T-helper 2 cell (primary cell): ENCODE measurements around the gene GFM2.
"Not testable (repeated sequence)": the region's sequence is repeated elsewhere in the genome, so short reads cannot be mapped to it uniquely, and the experiment has no call there.

Experiments used
- DNase-seq, 5 experiments: peaks; one replicate each; pipeline versions ENCODE4 v3.0.0 to v3.0.0-alpha.2; 2012 to 2022
- total RNA-seq, 2 donors: gene quantifications; one replicate each; lab custom pipeline; 2026; lab: John Stamatoyannopoulos, UW

The GFM2 gene
- total RNA-seq: 13.7 to 27.0 reads per million in 2 donors

- DNase-seq: peak; percentile 78 to 95 (median 89)
Measured at GRCh38 chr5:74766849-74767578, at the start of gene GFM2, which contains the start of gene NSA2. Gene GFM2, minus strand, starts transcription at chr5:74767117. Its CDS starts 3,375 bp downstream, at chr5:74763742. Gene NSA2, plus strand, starts transcription at chr5:74767249. Its CDS starts 112 bp downstream, at chr5:74767361.

GRCh38 chr5:74810915-74811314 is 44.0 kb upstream of the GFM2 start:
- no peak for DNase-seq

- no peak for DNase-seq
Measured at GRCh38 chr5:74801941-74802340, 35.0 kb upstream of the GFM2 start.

- DNase-seq: no peak
Measured at GRCh38 chr5:74801197-74801596, 34.3 kb upstream of the GFM2 start.

- DNase-seq: no peak
Measured at GRCh38 chr5:74798977-74799911, 32.3 kb upstream of the GFM2 start.

GRCh38 chr5:74791669-74792068 is 24.8 kb upstream of the GFM2 start:
- DNase-seq: not testable (repeated sequence)

GRCh38 chr5:74787424-74787823 is 20.5 kb upstream of the GFM2 start:
- no peak for DNase-seq

- no peak for DNase-seq
Measured at GRCh38 chr5:74786851-74787250, 19.9 kb upstream of the GFM2 start.

GRCh38 chr5:74778609-74779008 is 11.7 kb upstream of the GFM2 start:
- no peak for DNase-seq

- no peak for DNase-seq
Measured at GRCh38 chr5:74772359-74772758, 5.4 kb upstream of the GFM2 start.

- peak in 1 of 5 experiments; percentile 29 for DNase-seq
Measured at GRCh38 chr5:74767579-74767913, 629 bp upstream of the GFM2 start.

- peak in 2 of 5 experiments; percentile 42 to 66 for DNase-seq
Measured at GRCh38 chr5:74766418-74766848, 484 bp downstream of the GFM2 start.

GRCh38 chr5:74765929-74766328 is 988 bp downstream of the GFM2 start:
- no peak for DNase-seq

GRCh38 chr5:74765201-74765600 is 1.7 kb downstream of the GFM2 start:
- peak in 1 of 5 experiments; percentile 14 for DNase-seq

- DNase-seq: no peak
Measured at GRCh38 chr5:74763504-74763903, 3.4 kb downstream of the GFM2 start.

GRCh38 chr5:74762599-74762998 is 4.3 kb downstream of the GFM2 start:
- peak in 1 of 5 experiments; percentile 12 for DNase-seq

GRCh38 chr5:74761241-74761640 is 5.7 kb downstream of the GFM2 start:
- DNase-seq: no peak

GRCh38 chr5:74748742-74749141 is 18.2 kb downstream of the GFM2 start:
- not testable (repeated sequence) for DNase-seq

GRCh38 chr5:74738406-74738805 is 28.5 kb downstream of the GFM2 start:
- DNase-seq: no peak

- no peak for DNase-seq
Measured at GRCh38 chr5:74736759-74737158, 30.2 kb downstream of the GFM2 start.

- DNase-seq: peak in 1 of 5 experiments; percentile 17
Measured at GRCh38 chr5:74725331-74725730, 41.6 kb downstream of the GFM2 start.

GRCh38 chr5:74722271-74722670 is 44.6 kb downstream of the GFM2 start:
- DNase-seq: no peak

- no peak for DNase-seq
Measured at GRCh38 chr5:74717596-74717995, 49.3 kb downstream of the GFM2 start.

GRCh38 chr5:74693191-74693590 is 73.7 kb downstream of the GFM2 start:
- DNase-seq: no peak
